ENCODE measurements around the gene LEMD2. TPM values are rescaled to one million over a fixed set of nuclear protein-coding genes. Genes with fewer than 3 reads are reported as not detected.

LEMD2 gene
- total RNA-seq, 1 experiment from 2014 or later: 43.9 TPM

- H3K4me2 ChIP-seq (ENCODE audit: low read length): no peak overlapping the region
- BruUV-seq (replicated peaks): no TSS peak
- no peaks in the 10 kb centered on the region for H3K36me3 ChIP-seq (ENCODE audit: control insufficient read depth in 1 of 2, insufficient read depth in 2 of 2, low read length in 2 of 2)
- TF ChIP-seq FOSL1 (IDR thresholded peaks at IDR 0.05; ENCODE audit: low read depth) (no peak), ZFX (IDR thresholded peaks at IDR 0.05) (no peak), CBX3 (IDR thresholded peaks at IDR 0.05; ENCODE audit: low read depth) (no peak), REST (IDR thresholded peaks at IDR 0.05; ENCODE audit: low read depth) (no peak), YY1 (IDR thresholded peaks at IDR 0.05; ENCODE audit: extremely low read depth, insufficient replicate concordance, low read depth, low read length) (no peak), POLR2A (IDR thresholded peaks at IDR 0.05; ENCODE audit: borderline replicate concordance, extremely low read depth, insufficient read depth, insufficient read length) (no peak), RAD21 (IDR thresholded peaks at IDR 0.05; ENCODE audit: low read depth) (no peak), ZNF274 (IDR thresholded peaks at IDR 0.05; ENCODE audit: low read depth, low read length) (no peak), SRF (IDR thresholded peaks at IDR 0.05; ENCODE audit: low read depth) (no peak), CTCF (IDR thresholded peaks at IDR 0.05 in 2 of 3, conservative IDR thresholded peaks at IDR 0.05 in 1 of 3; ENCODE audit: borderline replicate concordance in 1 of 3, insufficient read depth in 1 of 3, low read depth in 2 of 3, low read length in 2 of 3) (no peak), TCF7L2 (IDR thresholded peaks at IDR 0.05; ENCODE audit: borderline replicate concordance, extremely low read depth, insufficient read depth, insufficient read length) (no peak), EZH2 (IDR thresholded peaks at IDR 0.05) (no peak), POLR2AphosphoS5 (IDR thresholded peaks at IDR 0.05; ENCODE audit: low read depth, low read length) (no peak), SIN3A (IDR thresholded peaks at IDR 0.05; ENCODE audit: low read depth) (no peak)
- ChIA-PET CTCF (no interaction called here), RAD21 (ENCODE audit: low non-redundant PET in 1 of 2, low total read pairs in 2 of 2, uncharacterized antibody in 2 of 2, unreplicated experiment in 2 of 2) (no interaction called here), POLR2A (no interaction called here)
- H3K9me2 ChIP-seq (ENCODE audit: insufficient read depth): no peaks in the 10 kb centered on the region
- H3K27me3 ChIP-seq (ENCODE audit: insufficient read depth, low read length): peaks cover 54% of the 10 kb centered on the region
- H3K4me3 ChIP-seq (replicated peaks in 1 of 2; ENCODE audit: low read depth in 1 of 2, low read length in 2 of 2): no peak overlapping the region
- H4K20me1 ChIP-seq (ENCODE audit: insufficient read depth): no peaks in the 10 kb centered on the region
- no peak overlapping the region for H3K9ac ChIP-seq (ENCODE audit: low read length)
- no peak overlapping the region for H3K27ac ChIP-seq (ENCODE audit: low read depth, low read length)
- intact Hi-C loops (cut with micrococcal nuclease): no loop called here
- DNase-seq (ENCODE audit: low read depth, low spot score) (no peak), ATAC-seq (no peak)
- H3K79me2 ChIP-seq (ENCODE audit: insufficient read depth, low read length): no peaks in the 10 kb centered on the region
- no peak overlapping the region for H2AFZ ChIP-seq (ENCODE audit: low read depth, low read length, poor library complexity, severe bottlenecking)
- H3K4me1 ChIP-seq (ENCODE audit: control insufficient read depth in 1 of 2, insufficient read depth in 2 of 2, low read length in 2 of 2): no peaks in the 10 kb centered on the region
- no peaks in the 10 kb centered on the region for H3K9me3 ChIP-seq (ENCODE audit: control insufficient read depth in 1 of 2, insufficient read depth in 1 of 2, low read depth in 1 of 2, low read length in 2 of 2)
Observed at GRCh38 chr6:33806841-33807240, 17.9 kb upstream of the LEMD2 start.
